Sigmoid colon (tissue), 3 donors: ENCODE measurements around the gene HERC3.

Experiments
- POLR2A ChIP-seq, 2 donors: fragments of 450-650 bp; IDR thresholded peaks; one replicate each; pipeline ENCODE4 v1.6.1; 2016; ENCODE audit warnings: antibody characterized with exemption in 2 of 2, mild to moderate bottlenecking in 2 of 2, moderate library complexity in 2 of 2
- TF ChIP-seq, protein P1 (sequence below), 4 experiments: fragments of 450-650 bp in 3 of 4; fragments of 200-600 bp in 1 of 4; IDR thresholded peaks; one replicate each; pipeline ENCODE4 v1.5.1; 2016 to 2019; ENCODE audit warnings: antibody characterized with exemption in 4 of 4, mild to moderate bottlenecking in 3 of 4, moderate library complexity in 2 of 4

DNA sequence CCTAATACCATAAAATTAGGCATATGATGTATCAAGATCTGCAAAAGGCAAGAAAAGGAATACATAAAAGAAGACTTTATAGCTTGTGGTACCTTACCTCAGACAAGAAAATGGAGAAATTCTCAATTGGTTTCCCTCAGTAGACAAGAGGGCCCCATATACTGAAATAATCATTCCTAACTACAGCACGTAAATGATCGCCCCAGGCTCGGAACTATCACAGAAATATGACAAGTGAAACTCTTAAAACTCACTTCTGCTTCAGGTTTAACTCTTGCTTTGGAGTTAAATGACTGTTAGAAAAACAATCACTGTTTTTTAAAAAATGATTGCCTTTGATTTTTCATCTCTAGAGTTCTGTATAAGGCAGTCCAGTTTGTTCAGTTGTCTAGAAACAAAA lies 144.0 kb downstream of the HERC3 start:
- TF ChIP-seq, protein P1, sequence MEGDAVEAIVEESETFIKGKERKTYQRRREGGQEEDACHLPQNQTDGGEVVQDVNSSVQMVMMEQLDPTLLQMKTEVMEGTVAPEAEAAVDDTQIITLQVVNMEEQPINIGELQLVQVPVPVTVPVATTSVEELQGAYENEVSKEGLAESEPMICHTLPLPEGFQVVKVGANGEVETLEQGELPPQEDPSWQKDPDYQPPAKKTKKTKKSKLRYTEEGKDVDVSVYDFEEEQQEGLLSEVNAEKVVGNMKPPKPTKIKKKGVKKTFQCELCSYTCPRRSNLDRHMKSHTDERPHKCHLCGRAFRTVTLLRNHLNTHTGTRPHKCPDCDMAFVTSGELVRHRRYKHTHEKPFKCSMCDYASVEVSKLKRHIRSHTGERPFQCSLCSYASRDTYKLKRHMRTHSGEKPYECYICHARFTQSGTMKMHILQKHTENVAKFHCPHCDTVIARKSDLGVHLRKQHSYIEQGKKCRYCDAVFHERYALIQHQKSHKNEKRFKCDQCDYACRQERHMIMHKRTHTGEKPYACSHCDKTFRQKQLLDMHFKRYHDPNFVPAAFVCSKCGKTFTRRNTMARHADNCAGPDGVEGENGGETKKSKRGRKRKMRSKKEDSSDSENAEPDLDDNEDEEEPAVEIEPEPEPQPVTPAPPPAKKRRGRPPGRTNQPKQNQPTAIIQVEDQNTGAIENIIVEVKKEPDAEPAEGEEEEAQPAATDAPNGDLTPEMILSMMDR (IDR thresholded peaks at IDR 0.05) = no peak
- no peak for TF ChIP-seq POLR2A (IDR thresholded peaks at IDR 0.05)
